Endometrial microvascular endothelial cells (primary cell): Measurements from ENCODE around the gene PNRC1. TPM values are rescaled to one million over a fixed set of nuclear protein-coding genes. Genes with fewer than 3 reads are reported as not detected.
"Not testable (repeated sequence)": the region's sequence is repeated elsewhere in the genome, so short reads cannot be mapped to it uniquely, and the experiment has no call there.

Source experiments
- in situ Hi-C: cut with HindIII; loops from 2 replicates; pipeline ENCODE4 v1.10.0; 2017; ENCODE audit warnings: low sequenced_read_pairs, low pct_unique_long_range_greater_than_20kb; ENCODE audit errors: inconsistent ontology term
- total RNA-seq: library from RNA; depleted of rRNA; stranded (reverse); fragments of >200 nt; gene quantifications from one replicate; pipeline ENCODE4 v1.2.3, GENCODE V29; 2015; ENCODE audit errors: inconsistent ontology term

Gene PNRC1
- total RNA-seq, 1 donor from 2014 or later: 40.2 TPM

GRCh38 chr6:89054208-89054607, 26.3 kb upstream of the PNRC1 start:
- in situ Hi-C loops: no loop called here

GRCh38 chr6:89057759-89058158, 22.8 kb upstream of the PNRC1 start:
- in situ Hi-C loops: no loop called here

DNA sequence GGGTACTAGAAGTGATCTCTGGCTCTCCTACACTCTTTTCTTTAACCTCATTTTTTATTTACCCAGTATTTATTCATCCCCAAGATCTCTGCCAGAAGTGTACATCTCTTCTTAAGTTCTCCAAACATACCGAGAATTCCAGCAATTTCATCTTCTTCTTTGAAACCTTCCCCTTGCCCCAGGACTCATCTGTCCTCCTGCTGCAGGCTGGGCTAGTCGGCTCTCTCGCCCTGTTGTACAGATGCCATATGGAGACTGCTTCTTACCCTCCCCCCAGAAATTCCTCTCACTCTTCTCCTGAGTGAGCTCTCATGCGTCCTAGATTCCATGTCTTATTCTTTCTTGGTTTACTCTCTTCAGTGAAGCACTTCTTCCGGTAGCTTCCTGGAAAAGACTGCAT, 21.9 kb upstream of the PNRC1 start:
- in situ Hi-C loops: no loop called here

DNA sequence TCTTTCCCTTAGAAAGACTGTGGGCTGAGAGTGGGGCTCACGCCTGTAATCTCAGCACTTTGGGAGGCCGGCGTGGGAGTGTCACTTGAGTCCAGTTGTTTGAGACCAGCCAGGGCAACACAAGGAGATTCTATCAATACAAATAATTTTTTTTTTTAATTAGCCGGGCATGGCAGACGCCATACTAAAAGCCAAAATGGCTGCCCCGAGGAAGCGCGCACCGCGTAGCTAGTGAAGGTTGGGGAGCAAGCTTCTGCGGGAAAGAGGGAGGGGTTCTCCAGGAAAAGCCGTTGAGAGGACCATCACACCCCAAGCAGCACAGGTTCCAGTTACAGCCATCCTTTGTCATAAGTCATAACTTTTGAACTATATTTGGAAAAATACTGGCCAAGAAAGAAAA, 21.3 kb upstream of the PNRC1 start:
- in situ Hi-C loops: no loop called here

GRCh38 chr6:89063881-89064280, 16.7 kb upstream of the PNRC1 start:
- in situ Hi-C loops: no loop called here

- in situ Hi-C loops: not testable (repeated sequence)
Measured at GRCh38 chr6:89064931-89065330, 15.6 kb upstream of the PNRC1 start.

DNA sequence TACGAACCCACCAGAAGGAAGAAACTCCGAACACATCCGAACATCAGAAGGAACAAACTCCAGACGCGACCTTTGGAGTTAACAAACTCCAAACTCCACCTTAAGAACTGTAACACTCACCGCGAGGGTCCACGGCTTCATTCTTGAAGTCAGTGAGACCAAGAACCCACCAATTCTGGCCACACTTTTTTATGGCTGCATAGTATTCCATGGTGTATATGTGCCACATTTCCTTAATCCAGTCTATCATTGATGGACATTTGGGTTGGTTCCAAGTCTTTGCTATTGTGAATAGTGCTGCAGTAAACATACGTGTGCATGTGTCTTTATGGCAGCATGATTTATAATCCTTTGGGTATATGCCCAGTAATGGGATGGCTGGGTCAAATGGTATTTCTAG, 14.4 kb upstream of the PNRC1 start:
- in situ Hi-C loops: not testable (repeated sequence)

GRCh38 chr6:89066940-89067646, 13.5 kb upstream of the PNRC1 start:
- in situ Hi-C loops: no loop called here

- in situ Hi-C loops: no loop called here
Measured at GRCh38 chr6:89067796-89068195, 12.8 kb upstream of the PNRC1 start.

DNA sequence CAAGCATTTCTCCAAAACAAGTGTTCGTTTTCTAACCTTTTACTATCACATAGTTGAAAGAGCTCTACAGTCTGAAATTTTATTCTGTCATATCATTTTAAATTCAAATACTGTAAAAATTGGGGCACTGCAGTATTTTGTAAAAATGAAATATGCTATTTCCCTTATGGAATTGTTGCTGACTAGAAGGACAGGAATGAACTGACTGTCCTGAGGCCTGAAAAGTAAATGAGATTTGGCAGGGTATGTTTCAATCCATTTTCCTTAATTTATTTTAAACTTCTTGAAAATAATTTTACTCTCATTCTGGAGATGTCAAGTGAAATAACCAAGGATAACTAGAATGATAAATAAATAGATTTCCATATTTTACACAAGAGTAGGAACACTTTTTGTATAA, 11.9 kb upstream of the PNRC1 start:
- in situ Hi-C loops: no loop called here

DNA sequence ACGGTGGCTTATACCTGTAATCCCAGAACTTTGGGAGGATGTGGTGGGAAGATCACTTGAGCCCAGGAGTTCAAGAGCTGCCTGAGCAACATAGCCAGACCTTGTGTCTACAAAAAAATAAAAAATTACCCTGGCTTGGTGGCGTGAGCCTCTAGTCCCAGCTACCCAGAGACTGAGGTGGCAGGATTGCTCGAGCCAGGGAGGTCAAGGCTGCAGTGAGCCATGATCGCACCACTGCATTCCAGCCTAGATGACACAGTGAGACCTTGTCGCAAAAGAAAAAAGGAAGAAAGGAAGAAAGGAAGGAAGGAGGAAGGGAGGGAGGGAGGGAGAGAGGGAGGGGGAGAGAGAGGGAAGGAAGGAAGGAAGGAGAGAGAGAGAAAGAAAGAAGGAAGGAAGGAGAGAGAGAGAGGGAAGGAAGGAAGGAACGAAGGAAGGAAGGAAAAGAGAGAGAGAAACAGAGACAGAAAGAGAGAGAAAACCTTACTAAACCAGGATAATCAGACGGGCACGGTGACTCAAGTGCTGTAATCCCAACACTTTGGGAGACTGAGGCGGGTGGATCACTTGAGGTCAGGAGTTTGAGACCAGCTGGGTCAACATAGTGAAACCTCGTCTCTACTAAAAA, 10.9 kb upstream of the PNRC1 start:
- in situ Hi-C loops: no loop called here

DNA sequence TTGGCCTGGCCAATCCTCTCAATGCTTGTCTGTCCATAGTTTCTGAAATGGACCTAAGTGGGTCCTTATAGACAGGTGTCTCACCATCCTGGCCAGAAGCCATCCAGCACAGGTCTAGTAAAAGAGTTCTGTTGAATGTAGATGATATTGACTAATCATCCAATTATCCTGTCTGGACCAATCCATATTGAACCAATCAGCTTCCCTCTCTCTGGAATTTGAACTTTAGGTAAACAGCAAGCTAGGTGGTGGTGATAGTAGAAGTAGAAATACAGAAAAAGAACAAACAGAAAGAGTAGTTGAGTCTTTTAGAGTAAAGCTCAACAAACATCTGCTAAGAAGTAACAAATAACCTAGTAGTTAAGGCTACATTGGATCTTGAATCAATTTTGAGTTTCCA, 9.5 kb upstream of the PNRC1 start:
- in situ Hi-C loops: no loop called here

DNA sequence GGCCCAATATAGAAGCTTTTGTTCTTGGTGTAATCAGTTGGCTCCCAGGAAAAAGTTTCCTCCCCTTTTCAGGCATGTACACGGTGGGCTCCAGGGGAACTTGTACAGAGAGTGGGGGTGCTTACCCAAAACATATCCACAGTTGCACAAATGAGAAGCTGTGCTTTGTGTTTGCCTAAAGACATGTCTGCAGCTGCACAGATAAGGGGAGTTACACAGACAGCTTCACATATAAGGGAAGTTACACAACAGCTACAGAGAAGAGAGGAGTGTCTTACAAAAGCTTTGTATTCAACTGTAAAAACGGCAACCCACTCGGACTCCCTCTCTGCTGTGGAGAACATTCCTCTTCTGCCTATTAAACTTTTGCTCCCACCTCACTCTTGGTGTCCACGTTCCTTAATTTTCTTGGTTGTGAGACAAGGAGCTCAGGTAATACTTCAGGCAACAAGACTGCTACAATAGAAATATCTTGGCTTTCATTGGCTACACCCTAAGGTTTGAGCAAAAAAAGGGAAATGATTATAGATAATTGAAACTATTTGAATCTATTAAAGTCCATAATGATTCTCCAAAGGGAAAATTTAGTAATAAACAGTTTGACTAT, 7.4 kb upstream of the PNRC1 start:
- in situ Hi-C loops: no loop called here

- in situ Hi-C loops: no loop called here
Measured at GRCh38 chr6:89073840-89074239, 6.7 kb upstream of the PNRC1 start.

DNA sequence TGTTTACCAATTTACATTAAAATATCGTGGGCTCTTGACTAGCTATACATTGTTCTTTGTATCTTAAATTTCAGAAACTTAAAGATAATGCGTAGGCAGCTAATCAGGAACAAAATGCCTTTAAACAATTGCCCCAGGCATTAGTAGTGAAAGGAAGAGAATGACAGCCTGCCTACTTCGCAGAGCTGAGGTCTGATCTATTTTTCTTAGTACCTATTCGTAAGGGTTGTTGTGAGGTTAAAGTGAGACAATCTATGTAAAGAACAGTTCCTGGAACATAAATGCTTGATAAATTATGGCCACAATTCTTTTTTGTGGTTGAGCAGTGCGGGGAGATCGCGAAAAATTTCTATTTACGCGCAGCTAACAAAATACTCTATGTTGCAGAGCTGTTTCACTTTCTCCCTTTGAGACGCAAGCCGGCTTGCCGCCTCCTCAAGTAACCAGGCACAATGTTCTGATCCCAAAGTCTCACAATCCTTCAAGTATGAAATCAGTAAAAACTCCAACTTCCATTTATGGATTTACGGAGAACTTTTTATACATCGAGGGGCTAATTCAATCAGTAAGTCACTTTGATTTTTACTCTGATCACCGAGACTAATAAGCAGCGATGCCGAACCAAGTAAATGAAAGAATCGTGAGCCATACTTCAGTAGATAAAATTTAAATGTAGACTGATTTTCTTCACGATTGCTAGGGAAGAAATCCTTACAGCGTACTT, 878 bp upstream of the PNRC1 start:
- in situ Hi-C loops: no loop called here

DNA sequence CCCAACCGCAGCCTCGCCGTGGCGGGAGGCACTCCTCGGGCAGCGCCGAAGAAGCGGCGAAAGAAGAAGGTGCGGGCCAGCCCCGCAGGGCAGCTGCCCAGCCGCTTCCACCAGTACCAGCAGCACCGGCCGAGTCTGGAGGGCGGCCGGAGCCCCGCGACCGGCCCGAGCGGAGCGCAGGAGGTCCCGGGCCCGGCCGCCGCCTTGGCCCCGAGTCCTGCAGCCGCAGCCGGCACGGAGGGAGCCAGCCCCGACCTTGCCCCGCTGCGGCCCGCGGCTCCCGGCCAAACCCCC, 525 bp downstream of the PNRC1 start:
- in situ Hi-C loops: no loop called here

- in situ Hi-C loops: no loop called here
Measured at GRCh38 chr6:89081423-89082322, 1.1 kb downstream of the PNRC1 start.

- in situ Hi-C loops: no loop called here
Measured at GRCh38 chr6:89082486-89082891, 1.9 kb downstream of the PNRC1 start.

- in situ Hi-C loops: no loop called here
Measured at GRCh38 chr6:89084542-89084941, 4.0 kb downstream of the PNRC1 start.
